Gastrocnemius medialis (tissue), 4 donors: ENCODE measurements around the gene ID3.

Source experiments
- POLR2A ChIP-seq, 2 donors: fragments of 450-650 bp; IDR thresholded peaks; one replicate each; pipeline ENCODE4 v1.6.1; 2017; ENCODE audit warnings: antibody characterized with exemption in 2 of 2, mild to moderate bottlenecking in 2 of 2, moderate library complexity in 2 of 2
- TF ChIP-seq, protein P1 (sequence below), 5 experiments: fragments of 450-650 bp in 3 of 5; fragments of 200-600 bp in 2 of 5; sonication (generic) in 2 of 5; IDR thresholded peaks in 4 of 5; conservative IDR thresholded peaks in 1 of 5; 1 replicate in 4 of 5; 2 replicates in 1 of 5; pipeline ENCODE4 v1.5.1; 2016 to 2019; ENCODE audit warnings: antibody characterized with exemption in 5 of 5, mild to moderate bottlenecking in 3 of 5, moderate library complexity in 3 of 5

GRCh38 chr1:23594149-23594907, 35.0 kb upstream of the ID3 start:
- TF ChIP-seq, protein P1, sequence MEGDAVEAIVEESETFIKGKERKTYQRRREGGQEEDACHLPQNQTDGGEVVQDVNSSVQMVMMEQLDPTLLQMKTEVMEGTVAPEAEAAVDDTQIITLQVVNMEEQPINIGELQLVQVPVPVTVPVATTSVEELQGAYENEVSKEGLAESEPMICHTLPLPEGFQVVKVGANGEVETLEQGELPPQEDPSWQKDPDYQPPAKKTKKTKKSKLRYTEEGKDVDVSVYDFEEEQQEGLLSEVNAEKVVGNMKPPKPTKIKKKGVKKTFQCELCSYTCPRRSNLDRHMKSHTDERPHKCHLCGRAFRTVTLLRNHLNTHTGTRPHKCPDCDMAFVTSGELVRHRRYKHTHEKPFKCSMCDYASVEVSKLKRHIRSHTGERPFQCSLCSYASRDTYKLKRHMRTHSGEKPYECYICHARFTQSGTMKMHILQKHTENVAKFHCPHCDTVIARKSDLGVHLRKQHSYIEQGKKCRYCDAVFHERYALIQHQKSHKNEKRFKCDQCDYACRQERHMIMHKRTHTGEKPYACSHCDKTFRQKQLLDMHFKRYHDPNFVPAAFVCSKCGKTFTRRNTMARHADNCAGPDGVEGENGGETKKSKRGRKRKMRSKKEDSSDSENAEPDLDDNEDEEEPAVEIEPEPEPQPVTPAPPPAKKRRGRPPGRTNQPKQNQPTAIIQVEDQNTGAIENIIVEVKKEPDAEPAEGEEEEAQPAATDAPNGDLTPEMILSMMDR (IDR thresholded peaks at IDR 0.05 in 4 of 5, conservative IDR thresholded peaks at IDR 0.05 in 1 of 5): no peak
- no peak for TF ChIP-seq POLR2A (IDR thresholded peaks at IDR 0.05)
